Caco-2 (cell line): ENCODE measurements around the gene ERLEC1. TPM values are rescaled to one million over a fixed set of nuclear protein-coding genes. Genes with fewer than 3 reads are reported as not detected.
A peak's percentile ranks its signal among the peaks of the same experiment; 100 is the strongest.
"Not testable (repeated sequence)": the region's sequence is repeated elsewhere in the genome, so short reads cannot be mapped to it uniquely, and the experiment has no call there.

Source experiments
- BruUV-seq: library from RNA; stranded (reverse); fragments of 400-500 nt; replicated peaks from 2 replicates; lab custom pipeline; 2021; lab: Mats Ljungman, UMichigan
- CTCF ChIA-PET: fragments of 300-600 bp; sonication (Branson Sonifier 250); formaldehyde crosslinking; loops from one replicate; lab custom pipeline; 2022; ENCODE audit warnings: antibody characterized with exemption; lab: Charles Lee
- POLR2A ChIA-PET: fragments of 300-600 bp; sonication (Branson Sonifier 250); formaldehyde crosslinking; loops from one replicate; lab custom pipeline; 2022; ENCODE audit warnings: antibody characterized with exemption; lab: Charles Lee
- DNase-seq, 2 experiments: peaks; one replicate each; pipeline versions ENCODE4 v3.0.0 to v3.0.0-alpha.2; 2020 to 2022
- H3K27me3 ChIP-seq: replicated peaks from 2 replicates; pipeline ENCODE4 v1.6.0; 2011; ENCODE audit warnings: low read length; ENCODE audit not compliant: control insufficient read depth, insufficient read depth
- H3K36me3 ChIP-seq: 2 replicates; pipeline ENCODE4 v1.5.1; 2011; ENCODE audit warnings: low read length; ENCODE audit not compliant: control insufficient read depth, insufficient read depth
- H3K4me1 ChIP-seq: fragments of 250-450 bp; sonication (Bioruptor Pico); 2 replicates; pipeline ENCODE4 v1.5.1; 2020; ENCODE audit warnings: mild to moderate bottlenecking
- H3K4me3 ChIP-seq: 2 replicates; pipeline ENCODE4 v1.5.1; 2011; ENCODE audit warnings: low read depth, mild to moderate bottlenecking, control low read depth, low read length
- H3K9me3 ChIP-seq: fragments of 250-450 bp; sonication (Bioruptor Pico); 2 replicates; pipeline ENCODE4 v1.5.1; 2020; ENCODE audit warnings: mild to moderate bottlenecking, moderate library complexity
- H3K27ac Mint-ChIP-seq: one replicate; pipeline ENCODE4 v1.8.0; 2022; ENCODE audit warnings: mixed read lengths; ENCODE audit not compliant: unreplicated experiment
- H3K27me3 Mint-ChIP-seq: one replicate; pipeline ENCODE4 v1.8.0; 2022; ENCODE audit warnings: mixed read lengths; ENCODE audit not compliant: insufficient read depth, unreplicated experiment
- H3K36me3 Mint-ChIP-seq: one replicate; pipeline ENCODE4 v1.8.0; 2022; ENCODE audit warnings: mild to moderate bottlenecking, mixed read lengths; ENCODE audit not compliant: insufficient read depth, unreplicated experiment
- H3K4me1 Mint-ChIP-seq: one replicate; pipeline ENCODE4 v1.8.0; 2022; ENCODE audit warnings: low read depth, mixed read lengths; ENCODE audit not compliant: unreplicated experiment
- H3K4me3 Mint-ChIP-seq: one replicate; pipeline ENCODE4 v1.8.0; 2022; ENCODE audit warnings: mild to moderate bottlenecking, moderate library complexity, mixed read lengths; ENCODE audit not compliant: unreplicated experiment
- H3K9me3 Mint-ChIP-seq: one replicate; pipeline ENCODE4 v1.8.0; 2022; ENCODE audit warnings: mixed read lengths; ENCODE audit not compliant: unreplicated experiment
- CTCF ChIP-seq, 2 experiments: fragments of 200-600 bp in 1 of 2; IDR thresholded peaks; 1 replicate in 1 of 2; 2 replicates in 1 of 2; pipeline versions ENCODE4 v1.5.1 to v1.8.0; 2011 to 2022; ENCODE audit warnings: antibody characterized with exemption in 1 of 2, control low read depth in 1 of 2, inconsistent platforms in 1 of 2, low read depth in 1 of 2, low read length in 1 of 2, mild to moderate bottlenecking in 1 of 2, moderate library complexity in 1 of 2; ENCODE audit not compliant: insufficient read depth in 1 of 2, severe bottlenecking in 1 of 2, unreplicated experiment in 1 of 2
- intact Hi-C: fragments of 100-400 bp; cut with micrococcal nuclease; formaldehyde crosslinking; loops from one replicate; pipeline ENCODE4 v1.10.0; 2022; ENCODE audit not compliant: unreplicated experiment
- total RNA-seq: library from RNA; stranded (reverse); gene quantifications from 2 replicates; pipeline ENCODE4 v1.2.3, GENCODE V29; 2022

Gene ERLEC1
- total RNA-seq, 1 experiment from 2014 or later: 40.4 TPM

GRCh38 chr2:53820048-53820447 is 33.2 kb downstream of the ERLEC1 start:
- DNase-seq: no peak
- no peak for TF ChIP-seq CTCF (IDR thresholded peaks at IDR 0.05; ENCODE audit: insufficient read depth in 1 of 2, low read depth in 1 of 2, low read length in 1 of 2, severe bottlenecking in 1 of 2, unreplicated experiment in 1 of 2)
- 0 out of 2 replicates have a peak, but pooled peaks cover 1% of the 10 kb centered on the region for H3K36me3 ChIP-seq
- no peak overlapping the region for H3K27ac Mint-ChIP-seq
- H3K36me3 Mint-ChIP-seq: peaks cover 29% of the 10 kb centered on the region
- BruUV-seq: no TSS peak
- no peaks in the 10 kb centered on the region for H3K4me1 ChIP-seq
- H3K4me3 Mint-ChIP-seq: no peak overlapping the region
- H3K27me3 Mint-ChIP-seq: no peaks in the 10 kb centered on the region
- no peaks in the 10 kb centered on the region for H3K4me1 Mint-ChIP-seq
- H3K27me3 ChIP-seq: no peaks in the 10 kb centered on the region
- H3K9me3 ChIP-seq: no peaks in the 10 kb centered on the region
- intact Hi-C loops: loop anchor here (10.0 kb wide), 1 partner anchor 395 kb away; no protein-coding TSS in a partner anchor
- CTCF ChIA-PET: interaction anchor here (0.6 kb wide), 1 partner anchor 24 kb away, joined by 3 read pairs; no protein-coding TSS in a partner anchor
- H3K9me3 Mint-ChIP-seq: no peaks in the 10 kb centered on the region
- POLR2A ChIA-PET: no interaction called here
- H3K4me3 ChIP-seq: no peak overlapping the region

- no peaks in the 10 kb centered on the region for H3K9me3 Mint-ChIP-seq
- CTCF ChIA-PET: no interaction called here
- no peak overlapping the region for H3K27ac Mint-ChIP-seq
- H3K4me1 ChIP-seq: no peaks in the 10 kb centered on the region
- peaks cover 23% of the 10 kb centered on the region for H3K36me3 Mint-ChIP-seq
- 0 out of 2 replicates have a peak, but pooled peaks cover 1% of the 10 kb centered on the region for H3K36me3 ChIP-seq
- H3K9me3 ChIP-seq: no peaks in the 10 kb centered on the region
- no peaks in the 10 kb centered on the region for H3K4me1 Mint-ChIP-seq
- no peak for TF ChIP-seq CTCF (IDR thresholded peaks at IDR 0.05; ENCODE audit: insufficient read depth in 1 of 2, low read depth in 1 of 2, low read length in 1 of 2, severe bottlenecking in 1 of 2, unreplicated experiment in 1 of 2)
- DNase-seq: no peak
- no peak overlapping the region for H3K4me3 Mint-ChIP-seq
- no peak overlapping the region for H3K4me3 ChIP-seq
- no peaks in the 10 kb centered on the region for H3K27me3 ChIP-seq
- H3K27me3 Mint-ChIP-seq: no peaks in the 10 kb centered on the region
- POLR2A ChIA-PET: no interaction called here
- intact Hi-C loops: loop anchor here (10.0 kb wide), 1 partner anchor 396 kb away; no protein-coding TSS in a partner anchor
- BruUV-seq: no TSS peak
Measured at GRCh38 chr2:53820711-53821110, 33.9 kb downstream of the ERLEC1 start.

GRCh38 chr2:53821810-53822209 is 35.0 kb downstream of the ERLEC1 start:
- H3K27ac Mint-ChIP-seq: no peak overlapping the region
- no TSS peak for BruUV-seq
- H3K36me3 Mint-ChIP-seq: peaks cover 13% of the 10 kb centered on the region
- no peak for DNase-seq
- H3K4me1 ChIP-seq: no peaks in the 10 kb centered on the region
- CTCF ChIA-PET: no interaction called here
- H3K9me3 Mint-ChIP-seq: no peaks in the 10 kb centered on the region
- TF ChIP-seq CTCF (IDR thresholded peaks at IDR 0.05; ENCODE audit: insufficient read depth in 1 of 2, low read depth in 1 of 2, low read length in 1 of 2, severe bottlenecking in 1 of 2, unreplicated experiment in 1 of 2): no peak
- no peaks in the 10 kb centered on the region for H3K9me3 ChIP-seq
- H3K4me3 ChIP-seq: no peak overlapping the region
- POLR2A ChIA-PET: no interaction called here
- H3K27me3 ChIP-seq: no peaks in the 10 kb centered on the region
- H3K36me3 ChIP-seq: 0 out of 2 replicates have a peak, but pooled peaks cover 1% of the 10 kb centered on the region
- no peak overlapping the region for H3K4me3 Mint-ChIP-seq
- H3K27me3 Mint-ChIP-seq: no peaks in the 10 kb centered on the region
- intact Hi-C loops: loop anchor here (2.0 to 10.0 kb wide), 2 partner anchors 35 to 397 kb away; partner anchors contain the start of genes ASB3 and ERLEC1
- no peaks in the 10 kb centered on the region for H3K4me1 Mint-ChIP-seq

- H3K27me3 ChIP-seq, H3K4me3 Mint-ChIP-seq, BruUV-seq, H3K9me3 ChIP-seq, H3K36me3 ChIP-seq, H3K27me3 Mint-ChIP-seq, H3K36me3 Mint-ChIP-seq, H3K4me1 Mint-ChIP-seq, H3K27ac Mint-ChIP-seq, CTCF ChIA-PET, H3K4me1 ChIP-seq, H3K9me3 Mint-ChIP-seq, H3K4me3 ChIP-seq, POLR2A ChIA-PET: not testable (repeated sequence)
- intact Hi-C loops: loop anchor here (2.0 to 10.0 kb wide), 2 partner anchors 37 to 399 kb away; partner anchors contain the start of genes ASB3 and ERLEC1
- peak in 1 of 2 experiments; percentile 30 for DNase-seq
Measured at GRCh38 chr2:53823639-53824038, 36.8 kb downstream of the ERLEC1 start.
